ENCODE data around the gene TJP2. TPM values are rescaled to one million over a fixed set of nuclear protein-coding genes. Genes with fewer than 3 reads are reported as not detected.

The TJP2 gene
- total and polyA plus RNA-seq, 10 of the 15 experiments (the other 5 are each of a cell fraction or from before 2014, with no cell fraction given) = 6.4 to 59.9 (median 29.7) TPM

DNA sequence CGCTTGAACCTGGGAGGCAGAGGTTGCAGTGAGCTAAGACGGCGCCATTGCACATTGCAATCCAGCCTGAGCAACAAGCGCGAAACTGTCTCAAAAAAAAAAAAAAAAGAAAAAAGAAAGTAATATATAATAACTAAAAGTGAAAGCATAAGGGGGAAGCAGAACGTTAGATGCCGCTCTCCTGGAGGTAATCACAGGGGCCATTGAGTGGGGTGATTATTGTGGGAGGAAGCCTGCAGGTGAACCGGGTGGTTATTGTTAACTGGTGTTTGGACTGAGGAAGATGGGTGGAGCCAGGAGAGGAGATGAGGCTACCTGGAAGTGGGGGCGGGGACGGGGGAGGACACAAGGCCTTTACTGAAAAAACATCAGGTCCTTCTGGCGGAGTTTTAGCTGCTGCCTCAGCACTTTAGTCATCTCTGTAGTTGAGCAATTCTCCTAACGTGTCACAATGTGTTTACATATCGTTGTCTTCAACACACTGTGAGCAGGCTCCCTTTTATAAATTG, 5.3 kb upstream of the TJP2 start (continued):
- TF ChIP-seq, protein P1, sequence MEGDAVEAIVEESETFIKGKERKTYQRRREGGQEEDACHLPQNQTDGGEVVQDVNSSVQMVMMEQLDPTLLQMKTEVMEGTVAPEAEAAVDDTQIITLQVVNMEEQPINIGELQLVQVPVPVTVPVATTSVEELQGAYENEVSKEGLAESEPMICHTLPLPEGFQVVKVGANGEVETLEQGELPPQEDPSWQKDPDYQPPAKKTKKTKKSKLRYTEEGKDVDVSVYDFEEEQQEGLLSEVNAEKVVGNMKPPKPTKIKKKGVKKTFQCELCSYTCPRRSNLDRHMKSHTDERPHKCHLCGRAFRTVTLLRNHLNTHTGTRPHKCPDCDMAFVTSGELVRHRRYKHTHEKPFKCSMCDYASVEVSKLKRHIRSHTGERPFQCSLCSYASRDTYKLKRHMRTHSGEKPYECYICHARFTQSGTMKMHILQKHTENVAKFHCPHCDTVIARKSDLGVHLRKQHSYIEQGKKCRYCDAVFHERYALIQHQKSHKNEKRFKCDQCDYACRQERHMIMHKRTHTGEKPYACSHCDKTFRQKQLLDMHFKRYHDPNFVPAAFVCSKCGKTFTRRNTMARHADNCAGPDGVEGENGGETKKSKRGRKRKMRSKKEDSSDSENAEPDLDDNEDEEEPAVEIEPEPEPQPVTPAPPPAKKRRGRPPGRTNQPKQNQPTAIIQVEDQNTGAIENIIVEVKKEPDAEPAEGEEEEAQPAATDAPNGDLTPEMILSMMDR (IDR thresholded peaks at IDR 0.05 in 2 of 3, conservative IDR thresholded peaks at IDR 0.05 in 1 of 3; ENCODE audit: control insufficient read depth in 2 of 3, extremely low read depth in 1 of 3, insufficient read depth in 1 of 3, low read depth in 3 of 3, low read length in 3 of 3) = no peak
- TF ChIP-seq SPI1 (IDR thresholded peaks at IDR 0.05; ENCODE audit: borderline replicate concordance, insufficient read depth, low read depth, low read length) = no peak
- no peak for TF ChIP-seq BCL11A (IDR thresholded peaks at IDR 0.05; ENCODE audit: low read depth, low read length)
- TF ChIP-seq, protein P2, sequence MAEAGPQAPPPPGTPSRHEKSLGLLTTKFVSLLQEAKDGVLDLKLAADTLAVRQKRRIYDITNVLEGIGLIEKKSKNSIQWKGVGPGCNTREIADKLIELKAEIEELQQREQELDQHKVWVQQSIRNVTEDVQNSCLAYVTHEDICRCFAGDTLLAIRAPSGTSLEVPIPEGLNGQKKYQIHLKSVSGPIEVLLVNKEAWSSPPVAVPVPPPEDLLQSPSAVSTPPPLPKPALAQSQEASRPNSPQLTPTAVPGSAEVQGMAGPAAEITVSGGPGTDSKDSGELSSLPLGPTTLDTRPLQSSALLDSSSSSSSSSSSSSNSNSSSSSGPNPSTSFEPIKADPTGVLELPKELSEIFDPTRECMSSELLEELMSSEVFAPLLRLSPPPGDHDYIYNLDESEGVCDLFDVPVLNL (IDR thresholded peaks at IDR 0.05; ENCODE audit: low read depth, low read length) = no peak
- TF ChIP-seq, protein P3, sequence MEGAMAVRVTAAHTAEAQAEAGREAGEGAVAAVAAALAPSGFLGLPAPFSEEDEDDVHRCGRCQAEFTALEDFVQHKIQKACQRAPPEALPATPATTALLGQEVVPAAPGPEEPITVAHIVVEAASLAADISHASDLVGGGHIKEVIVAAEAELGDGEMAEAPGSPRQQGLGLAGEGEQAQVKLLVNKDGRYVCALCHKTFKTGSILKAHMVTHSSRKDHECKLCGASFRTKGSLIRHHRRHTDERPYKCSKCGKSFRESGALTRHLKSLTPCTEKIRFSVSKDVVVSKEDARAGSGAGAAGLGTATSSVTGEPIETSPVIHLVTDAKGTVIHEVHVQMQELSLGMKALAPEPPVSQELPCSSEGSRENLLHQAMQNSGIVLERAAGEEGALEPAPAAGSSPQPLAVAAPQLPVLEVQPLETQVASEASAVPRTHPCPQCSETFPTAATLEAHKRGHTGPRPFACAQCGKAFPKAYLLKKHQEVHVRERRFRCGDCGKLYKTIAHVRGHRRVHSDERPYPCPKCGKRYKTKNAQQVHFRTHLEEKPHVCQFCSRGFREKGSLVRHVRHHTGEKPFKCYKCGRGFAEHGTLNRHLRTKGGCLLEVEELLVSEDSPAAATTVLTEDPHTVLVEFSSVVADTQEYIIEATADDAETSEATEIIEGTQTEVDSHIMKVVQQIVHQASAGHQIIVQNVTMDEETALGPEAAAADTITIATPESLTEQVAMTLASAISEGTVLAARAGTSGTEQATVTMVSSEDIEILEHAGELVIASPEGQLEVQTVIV (IDR thresholded peaks at IDR 0.05; ENCODE audit: borderline replicate concordance, partially characterized antibody) = no peak
- no peak for TF ChIP-seq NFYA (IDR thresholded peaks at IDR 0.05; ENCODE audit: borderline replicate concordance, low read depth, low read length)
- TF ChIP-seq, protein P4, sequence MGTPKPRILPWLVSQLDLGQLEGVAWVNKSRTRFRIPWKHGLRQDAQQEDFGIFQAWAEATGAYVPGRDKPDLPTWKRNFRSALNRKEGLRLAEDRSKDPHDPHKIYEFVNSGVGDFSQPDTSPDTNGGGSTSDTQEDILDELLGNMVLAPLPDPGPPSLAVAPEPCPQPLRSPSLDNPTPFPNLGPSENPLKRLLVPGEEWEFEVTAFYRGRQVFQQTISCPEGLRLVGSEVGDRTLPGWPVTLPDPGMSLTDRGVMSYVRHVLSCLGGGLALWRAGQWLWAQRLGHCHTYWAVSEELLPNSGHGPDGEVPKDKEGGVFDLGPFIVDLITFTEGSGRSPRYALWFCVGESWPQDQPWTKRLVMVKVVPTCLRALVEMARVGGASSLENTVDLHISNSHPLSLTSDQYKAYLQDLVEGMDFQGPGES (IDR thresholded peaks at IDR 0.05) = no peak
- no peak for TF ChIP-seq NRF1 (conservative IDR thresholded peaks at IDR 0.05; ENCODE audit: low read depth, low read length)
- TF ChIP-seq POU2F2 (IDR thresholded peaks at IDR 0.05; ENCODE audit: borderline replicate concordance, low read depth, low read length) = no peak
- no peak for TF ChIP-seq STAT1 (conservative IDR thresholded peaks at IDR 0.05)
- TF ChIP-seq, protein P5, sequence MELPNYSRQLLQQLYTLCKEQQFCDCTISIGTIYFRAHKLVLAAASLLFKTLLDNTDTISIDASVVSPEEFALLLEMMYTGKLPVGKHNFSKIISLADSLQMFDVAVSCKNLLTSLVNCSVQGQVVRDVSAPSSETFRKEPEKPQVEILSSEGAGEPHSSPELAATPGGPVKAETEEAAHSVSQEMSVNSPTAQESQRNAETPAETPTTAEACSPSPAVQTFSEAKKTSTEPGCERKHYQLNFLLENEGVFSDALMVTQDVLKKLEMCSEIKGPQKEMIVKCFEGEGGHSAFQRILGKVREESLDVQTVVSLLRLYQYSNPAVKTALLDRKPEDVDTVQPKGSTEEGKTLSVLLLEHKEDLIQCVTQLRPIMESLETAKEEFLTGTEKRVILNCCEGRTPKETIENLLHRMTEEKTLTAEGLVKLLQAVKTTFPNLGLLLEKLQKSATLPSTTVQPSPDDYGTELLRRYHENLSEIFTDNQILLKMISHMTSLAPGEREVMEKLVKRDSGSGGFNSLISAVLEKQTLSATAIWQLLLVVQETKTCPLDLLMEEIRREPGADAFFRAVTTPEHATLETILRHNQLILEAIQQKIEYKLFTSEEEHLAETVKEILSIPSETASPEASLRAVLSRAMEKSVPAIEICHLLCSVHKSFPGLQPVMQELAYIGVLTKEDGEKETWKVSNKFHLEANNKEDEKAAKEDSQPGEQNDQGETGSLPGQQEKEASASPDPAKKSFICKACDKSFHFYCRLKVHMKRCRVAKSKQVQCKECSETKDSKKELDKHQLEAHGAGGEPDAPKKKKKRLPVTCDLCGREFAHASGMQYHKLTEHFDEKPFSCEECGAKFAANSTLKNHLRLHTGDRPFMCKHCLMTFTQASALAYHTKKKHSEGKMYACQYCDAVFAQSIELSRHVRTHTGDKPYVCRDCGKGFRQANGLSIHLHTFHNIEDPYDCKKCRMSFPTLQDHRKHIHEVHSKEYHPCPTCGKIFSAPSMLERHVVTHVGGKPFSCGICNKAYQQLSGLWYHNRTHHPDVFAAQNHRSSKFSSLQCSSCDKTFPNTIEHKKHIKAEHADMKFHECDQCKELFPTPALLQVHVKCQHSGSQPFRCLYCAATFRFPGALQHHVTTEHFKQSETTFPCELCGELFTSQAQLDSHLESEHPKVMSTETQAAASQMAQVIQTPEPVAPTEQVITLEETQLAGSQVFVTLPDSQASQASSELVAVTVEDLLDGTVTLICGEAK (IDR thresholded peaks at IDR 0.05; ENCODE audit: borderline replicate concordance) = peak; percentile 71
- TF ChIP-seq HDAC2 (IDR thresholded peaks at IDR 0.05) = no peak
- TF ChIP-seq RUNX3 (IDR thresholded peaks at IDR 0.05; ENCODE audit: low read length) = no peak
- no peak for TF ChIP-seq TCF7 (IDR thresholded peaks at IDR 0.05; ENCODE audit: borderline replicate concordance)
- TF ChIP-seq, protein P6, sequence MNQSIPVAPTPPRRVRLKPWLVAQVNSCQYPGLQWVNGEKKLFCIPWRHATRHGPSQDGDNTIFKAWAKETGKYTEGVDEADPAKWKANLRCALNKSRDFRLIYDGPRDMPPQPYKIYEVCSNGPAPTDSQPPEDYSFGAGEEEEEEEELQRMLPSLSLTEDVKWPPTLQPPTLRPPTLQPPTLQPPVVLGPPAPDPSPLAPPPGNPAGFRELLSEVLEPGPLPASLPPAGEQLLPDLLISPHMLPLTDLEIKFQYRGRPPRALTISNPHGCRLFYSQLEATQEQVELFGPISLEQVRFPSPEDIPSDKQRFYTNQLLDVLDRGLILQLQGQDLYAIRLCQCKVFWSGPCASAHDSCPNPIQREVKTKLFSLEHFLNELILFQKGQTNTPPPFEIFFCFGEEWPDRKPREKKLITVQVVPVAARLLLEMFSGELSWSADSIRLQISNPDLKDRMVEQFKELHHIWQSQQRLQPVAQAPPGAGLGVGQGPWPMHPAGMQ (IDR thresholded peaks at IDR 0.05; ENCODE audit: borderline replicate concordance) = no peak
- TF ChIP-seq ZNF384 (IDR thresholded peaks at IDR 0.05; ENCODE audit: borderline replicate concordance, low read depth, low read length) = peak; percentile 75

All from GM12878 (cell line).